AG20443 (cell line): ENCODE data around the gene HACL1.
A peak's percentile ranks its signal among the peaks of the same experiment; 100 is the strongest.
"Not testable (repeated sequence)": the region's sequence is repeated elsewhere in the genome, so short reads cannot be mapped to it uniquely, and the experiment has no call there.

Experiments
- DNase-seq: peaks from one replicate; pipeline ENCODE4 v3.0.0; 2012; ENCODE audit warnings: low spot score, mixed read lengths

HACL1 gene

GRCh38 chr3:15629860-15630597, 28.7 kb upstream of the HACL1 start:
- peak; percentile 82 for DNase-seq

- DNase-seq = no peak
Measured at GRCh38 chr3:15628967-15629366, 27.6 kb upstream of the HACL1 start.

GRCh38 chr3:15623535-15624440, 22.4 kb upstream of the HACL1 start:
- DNase-seq = no peak

- DNase-seq = not testable (repeated sequence)
Measured at GRCh38 chr3:15619659-15620464, 18.5 kb upstream of the HACL1 start.

- no peak for DNase-seq
Measured at GRCh38 chr3:15616053-15616452, 14.7 kb upstream of the HACL1 start.

- DNase-seq = no peak
Measured at GRCh38 chr3:15614958-15615357, 13.6 kb upstream of the HACL1 start.

GRCh38 chr3:15612001-15612400, 10.6 kb upstream of the HACL1 start:
- no peak for DNase-seq

GRCh38 chr3:15611018-15611417, 9.6 kb upstream of the HACL1 start:
- no peak for DNase-seq

- DNase-seq = peak; percentile 35
Measured at GRCh38 chr3:15610082-15610759, 8.9 kb upstream of the HACL1 start.

GRCh38 chr3:15606434-15606891, 5.1 kb upstream of the HACL1 start:
- no peak for DNase-seq

- DNase-seq = not testable (repeated sequence)
Measured at GRCh38 chr3:15604584-15604983, 3.2 kb upstream of the HACL1 start.

- DNase-seq = not testable (repeated sequence)
Measured at GRCh38 chr3:15602816-15603215, 1.4 kb upstream of the HACL1 start.

GRCh38 chr3:15602146-15602536, 772 bp upstream of the HACL1 start:
- no peak for DNase-seq

- no peak for DNase-seq
Measured at GRCh38 chr3:15601046-15601398, 347 bp downstream of the HACL1 start.

- DNase-seq = no peak
Measured at GRCh38 chr3:15595955-15596354, 5.4 kb downstream of the HACL1 start.

GRCh38 chr3:15592968-15593367, 8.4 kb downstream of the HACL1 start:
- DNase-seq = no peak

- DNase-seq = no peak
Measured at GRCh38 chr3:15591928-15592327, 9.4 kb downstream of the HACL1 start.

- DNase-seq = no peak
Measured at GRCh38 chr3:15591242-15591641, 10.1 kb downstream of the HACL1 start.

GRCh38 chr3:15585111-15585845, 16.1 kb downstream of the HACL1 start:
- DNase-seq = no peak

GRCh38 chr3:15581471-15582394, 19.6 kb downstream of the HACL1 start:
- DNase-seq = no peak
